Measurements from ENCODE around the gene NANP.

NANP gene

DNA sequence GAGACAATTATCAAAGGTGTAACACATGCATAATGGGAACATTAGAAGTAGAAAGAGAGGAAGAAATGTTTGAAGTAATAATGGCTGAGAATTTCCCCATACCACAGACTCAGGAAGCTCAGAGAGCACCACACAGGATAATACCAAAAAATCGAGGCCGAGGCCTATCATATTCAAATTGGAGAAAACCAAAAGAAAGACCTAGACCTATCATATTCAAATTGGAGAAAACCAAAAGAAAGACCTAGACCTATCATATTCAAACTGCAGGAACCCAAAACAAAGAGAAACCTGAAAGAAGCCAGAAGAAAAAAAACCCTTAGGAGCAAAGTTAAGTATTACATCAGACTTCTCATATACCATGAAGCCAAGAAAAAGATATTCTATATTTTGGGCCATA, 56.5 kb downstream of the NANP start:
- no peak overlapping the region for H3K27ac Mint-ChIP-seq
- H3K4me1 Mint-ChIP-seq: peaks cover 9% of the 10 kb centered on the region
- H3K36me3 Mint-ChIP-seq (ENCODE audit: low read depth): no peaks in the 10 kb centered on the region
- DNase-seq (no peak), ATAC-seq (no peak)
- H3K9me3 Mint-ChIP-seq: no peaks in the 10 kb centered on the region
- H3K4me3 Mint-ChIP-seq: no peak overlapping the region
- no peaks in the 10 kb centered on the region for H3K27me3 Mint-ChIP-seq

DNA sequence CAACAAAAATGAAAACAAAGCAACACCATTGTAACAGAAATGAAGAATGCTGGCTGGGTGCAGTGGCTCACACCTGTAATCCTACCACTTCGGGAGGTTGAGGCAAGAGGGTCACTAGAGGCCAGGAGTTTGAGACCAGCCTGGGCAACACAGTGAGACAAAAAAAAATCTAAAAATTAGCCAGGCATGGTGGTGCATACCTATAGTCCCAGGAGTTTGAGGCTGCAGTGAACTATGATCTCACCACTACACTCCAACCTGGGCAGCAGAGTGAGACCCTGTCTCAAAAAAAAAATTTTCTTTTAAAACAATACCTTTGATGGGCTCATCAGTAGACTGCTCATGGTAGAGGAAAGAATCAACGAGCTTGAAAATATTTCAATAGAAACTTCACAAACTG, 57.0 kb downstream of the NANP start:
- Mint-ChIP-seq H3K27me3 (no peaks in the 10 kb centered on the region), H3K27ac (no peak overlapping the region), H3K4me3 (no peak overlapping the region), H3K9me3 (no peaks in the 10 kb centered on the region), H3K36me3 (ENCODE audit: low read depth) (no peaks in the 10 kb centered on the region), H3K4me1 (peaks cover 9% of the 10 kb centered on the region)
- ATAC-seq (no peak), DNase-seq (no peak)

DNA sequence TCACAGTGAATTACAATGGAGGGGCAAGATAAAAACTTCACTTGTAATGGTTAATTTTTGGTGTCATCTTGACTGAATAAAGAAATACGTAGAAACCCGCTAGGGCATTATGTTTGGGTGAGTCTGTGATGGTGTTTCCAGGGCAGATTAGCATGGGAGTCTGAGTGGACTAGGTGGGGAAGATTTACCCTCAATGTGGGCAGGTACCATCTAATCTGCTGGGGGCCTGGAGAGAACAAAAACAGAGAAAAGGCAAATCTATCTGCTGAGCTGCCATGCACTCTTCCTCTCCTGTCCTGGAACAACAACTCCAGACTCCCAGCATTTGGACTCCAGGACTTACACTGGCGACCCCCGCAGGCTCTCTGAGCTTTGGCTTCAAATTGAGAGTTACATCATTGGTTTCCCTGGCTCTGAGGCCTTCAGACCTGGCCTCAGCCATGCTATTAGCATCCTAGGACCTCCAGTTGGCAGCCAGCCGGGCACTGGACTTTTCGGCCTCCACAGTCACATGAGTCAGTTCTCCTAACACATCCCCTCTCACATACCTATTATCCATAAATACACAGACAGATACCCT, 58.1 kb downstream of the NANP start:
- Mint-ChIP-seq H3K27ac (no peak overlapping the region), H3K4me3 (no peak overlapping the region), H3K27me3 (no peaks in the 10 kb centered on the region), H3K9me3 (no peaks in the 10 kb centered on the region), H3K36me3 (ENCODE audit: low read depth) (no peaks in the 10 kb centered on the region), H3K4me1 (peaks cover 9% of the 10 kb centered on the region)
- ATAC-seq: no peak
- DNase-seq: no peak

DNA sequence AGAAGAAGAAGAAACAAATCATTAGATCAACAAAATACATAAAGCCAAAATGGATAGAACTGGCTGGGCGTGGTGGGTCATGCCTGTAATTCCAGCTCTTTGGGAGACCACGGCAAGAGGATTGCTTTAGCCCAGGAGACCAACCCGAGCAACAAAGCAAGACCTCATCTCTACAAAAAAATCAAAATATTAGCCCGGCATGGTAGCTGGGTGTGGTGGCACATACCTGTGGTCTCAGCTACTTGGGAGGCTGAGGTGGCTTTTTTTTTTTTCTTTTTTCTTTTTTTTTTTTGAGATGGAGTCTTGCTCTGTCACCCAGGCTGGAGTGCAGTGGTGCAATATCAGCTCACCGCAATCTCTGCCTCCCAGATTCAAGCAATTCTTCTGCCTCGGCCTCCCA, 59.9 kb downstream of the NANP start:
- H3K27ac Mint-ChIP-seq: no peak overlapping the region
- no peaks in the 10 kb centered on the region for H3K27me3 Mint-ChIP-seq
- DNase-seq: no peak
- H3K4me1 Mint-ChIP-seq: peaks cover 9% of the 10 kb centered on the region
- H3K9me3 Mint-ChIP-seq: no peaks in the 10 kb centered on the region
- ATAC-seq: no peak
- H3K36me3 Mint-ChIP-seq (ENCODE audit: low read depth): no peaks in the 10 kb centered on the region
- no peak overlapping the region for H3K4me3 Mint-ChIP-seq

DNA sequence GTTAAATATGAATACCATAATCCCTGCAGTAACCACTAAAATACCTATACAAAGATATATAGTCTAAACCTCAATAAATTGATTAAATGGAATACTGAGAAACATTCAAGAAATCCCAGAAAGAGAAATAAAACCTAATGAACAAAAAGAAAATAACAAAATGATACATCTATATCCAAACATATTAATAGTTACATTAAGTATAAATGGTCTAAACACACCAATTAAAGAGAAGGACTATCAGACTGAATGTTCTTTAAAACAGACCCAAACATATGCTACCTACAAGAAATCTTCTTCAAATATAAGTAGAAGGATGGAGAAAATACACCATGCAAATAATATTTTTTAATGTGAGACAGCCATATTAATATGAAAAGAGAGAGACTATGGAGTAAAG, 60.5 kb downstream of the NANP start:
- H3K4me1 Mint-ChIP-seq: peaks cover 9% of the 10 kb centered on the region
- H3K4me3 Mint-ChIP-seq: no peak overlapping the region
- no peaks in the 10 kb centered on the region for H3K36me3 Mint-ChIP-seq (ENCODE audit: low read depth)
- no peak for ATAC-seq
- H3K27ac Mint-ChIP-seq: no peak overlapping the region
- H3K27me3 Mint-ChIP-seq: no peaks in the 10 kb centered on the region
- H3K9me3 Mint-ChIP-seq: no peaks in the 10 kb centered on the region
- no peak for DNase-seq

All from activated naive CD8-positive, alpha-beta T cell treated with anti-CD3 and anti-CD28 coated beads, Interleukin-2, amount 50 U/mL, for 24 hours (primary cell).